Measurements from ENCODE around the gene ZNF653. TPM values are rescaled to one million over a fixed set of nuclear protein-coding genes. Genes with fewer than 3 reads are reported as not detected.

ZNF653 gene
- total and polyA plus RNA-seq, 11 donors, result 2.4 to 8.9 (median 3.9) TPM

GRCh38 chr19:11447347-11448262 lies 58.0 kb downstream of the ZNF653 start:
- 91 to 93% (median 93%) methylated on average over 27 to 35 of the region's 35 CpGs for WGBS, 4 donors
- Histone ChIP-seq H3K27ac (no peak overlapping the region), H3K4me3 (no peak overlapping the region), H3K9me3 (no peaks in the 10 kb centered on the region), H3K36me3 (peaks cover 0 to 84% (median 71%) of the 10 kb centered on the region in 9 donors), H3K4me1 (peaks cover 0 to 8% (median 0%) of the 10 kb centered on the region in 12 donors), H3K27me3 (peaks cover 0 to 5% (median 0%) of the 10 kb centered on the region in 9 donors)
- TF ChIP-seq CTCF (IDR thresholded peaks at IDR 0.05) (no peak), POLR2A (IDR thresholded peaks at IDR 0.05) (no peak)
- intact Hi-C loops (cut with DNase I), result loop anchor here in 6 of 10 donors (2.0 to 10.0 kb wide), 5 partner anchors 63 to 155 kb away; partner anchors contain the start of genes TSPAN16 (in 3 of the 6) and EPOR (in 2 of the 6)
- DNase-seq, result no peak
- no peak for ATAC-seq

GRCh38 chr19:11446652-11447301 lies 58.9 kb downstream of the ZNF653 start:
- DNase-seq (peak; percentile 41 to 84 (median 50)), ATAC-seq (peak; percentile 33 to 78 (median 70))
- Histone ChIP-seq H3K9me3 (no peaks in the 10 kb centered on the region), H3K27me3 (peaks cover 0 to 3% (median 0%) of the 10 kb centered on the region in 9 donors), H3K36me3 (peaks cover 0 to 92% (median 80%) of the 10 kb centered on the region in 9 donors), H3K27ac (no peak overlapping the region), H3K4me1 (peaks cover 0 to 8% (median 0%) of the 10 kb centered on the region in 12 donors), H3K4me3 (no peak overlapping the region)
- TF ChIP-seq POLR2A (IDR thresholded peaks at IDR 0.05) (no peak), CTCF (IDR thresholded peaks at IDR 0.05) (peak; percentile 56 to 82 (median 70))
- 63 to 74% (median 72%) methylated on average over 23 of the region's 23 CpGs for WGBS, 4 donors
- intact Hi-C loops (cut with DNase I), result loop anchor here in 7 of 10 donors (1.0 to 10.0 kb wide), 6 partner anchors 62 to 154 kb away; partner anchors contain the start of genes TSPAN16 (in 3 of the 7) and EPOR (in 2 of the 7)

- 91 to 97% (median 93%) methylated on average over 9 to 14 of the region's 14 CpGs for WGBS, 4 donors
- Histone ChIP-seq H3K36me3 (peaks cover 0 to 97% (median 85%) of the 10 kb centered on the region in 9 donors), H3K4me1 (peaks cover 0 to 5% (median 0%) of the 10 kb centered on the region in 12 donors), H3K27ac (no peak overlapping the region), H3K27me3 (no peaks in the 10 kb centered on the region), H3K4me3 (no peak overlapping the region), H3K9me3 (no peaks in the 10 kb centered on the region)
- TF ChIP-seq CTCF (IDR thresholded peaks at IDR 0.05), result no peak
- TF ChIP-seq POLR2A (IDR thresholded peaks at IDR 0.05), result no peak
- intact Hi-C loops (cut with DNase I), result loop anchor here in 7 of 10 donors (1.0 to 10.0 kb wide), 6 partner anchors 61 to 154 kb away; partner anchors contain the start of genes TSPAN16 (in 3 of the 7) and EPOR (in 2 of the 7)
- ATAC-seq, result no peak
- DNase-seq, result no peak
Measured at GRCh38 chr19:11446271-11446651, 59.4 kb downstream of the ZNF653 start.

Measured in heart left ventricle (tissue), 16 donors.